GM19324 (cell line): ENCODE results near the gene KHDC4.
"Not testable (repeated sequence)": the region's sequence is repeated elsewhere in the genome, so short reads cannot be mapped to it uniquely, and the experiment has no call there.

Source experiments
- ATAC-seq: cut with Tn5 transposase; IDR thresholded peaks from one replicate; pipeline ENCODE4 v1.9.1; 2021; ENCODE audit warnings: mild to moderate bottlenecking, moderate library complexity; ENCODE audit not compliant: unreplicated experiment, low FRiP score

Gene KHDC4

GRCh38 chr1:155942578-155943141 lies 8.4 kb upstream of the KHDC4 start:
- ATAC-seq, result no peak

GRCh38 chr1:155941845-155942531 lies 7.8 kb upstream of the KHDC4 start:
- no peak for ATAC-seq

DNA sequence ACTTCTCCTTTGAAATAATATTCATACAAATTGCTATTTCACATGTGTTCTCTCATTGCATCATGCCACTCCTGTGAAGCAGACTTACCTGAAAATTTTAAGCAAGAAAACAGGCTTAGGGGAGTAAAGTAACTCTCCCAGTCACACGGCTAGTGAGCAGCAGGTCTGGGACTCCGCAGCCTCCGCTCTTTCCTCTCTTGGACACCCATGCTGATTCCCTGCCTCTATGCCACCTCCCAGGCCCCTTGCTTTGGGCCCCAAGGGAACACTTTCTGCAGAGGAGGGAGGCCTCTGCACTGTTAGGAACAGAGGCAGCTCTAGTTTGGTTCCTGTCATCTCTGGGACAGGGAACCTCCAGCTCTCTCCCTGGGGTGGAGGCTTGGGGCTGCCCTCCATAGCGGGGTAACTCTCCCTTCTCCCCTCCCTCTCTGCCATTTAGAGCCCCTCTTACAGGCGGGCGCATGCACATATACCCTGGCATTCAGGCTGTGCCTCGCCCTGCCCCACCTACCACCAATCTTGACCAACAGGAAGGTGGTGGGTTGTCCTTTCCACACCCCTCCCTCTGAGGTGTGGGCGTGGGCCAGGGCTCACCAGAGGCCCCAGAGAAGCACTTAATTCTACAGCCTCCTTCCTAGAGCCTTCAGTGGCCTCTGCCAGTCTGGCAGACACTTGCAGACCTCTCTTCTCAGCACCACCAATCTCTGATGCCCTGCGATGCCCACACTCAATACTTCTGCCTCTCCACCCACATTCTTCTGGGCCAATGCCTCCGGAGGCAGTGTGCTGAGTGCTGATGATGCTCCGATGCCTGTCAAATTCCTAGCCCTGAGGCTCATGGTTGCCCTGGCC lies 7.0 kb upstream of the KHDC4 start, which contains the start of gene RXFP4:
Gene RXFP4 (plus strand): TSS at position 646 of the 852 bp plus-strand sequence. CDS start 72 bp downstream, at position 718.
- no peak for ATAC-seq

GRCh38 chr1:155940482-155940992 lies 6.3 kb upstream of the KHDC4 start:
- no peak for ATAC-seq

DNA sequence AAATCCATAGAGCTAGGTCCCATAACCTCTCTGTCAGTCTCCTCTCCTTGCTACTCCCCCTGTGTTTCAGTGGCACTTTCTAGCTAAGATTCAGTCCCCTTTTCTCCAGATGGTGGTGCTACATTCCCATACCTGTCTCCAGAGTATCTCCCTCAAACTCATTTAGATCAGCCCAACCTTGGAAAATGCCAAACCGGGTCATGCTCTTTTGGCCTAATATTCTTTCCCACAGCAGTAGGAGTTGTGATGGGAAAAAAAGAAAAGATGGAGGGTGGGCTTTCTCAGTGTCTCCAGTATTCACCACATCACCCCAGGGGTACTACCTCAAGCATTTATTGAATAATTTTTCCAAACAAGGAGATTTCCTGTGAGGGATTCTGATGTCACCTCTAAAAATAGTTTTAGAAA lies 4.0 kb upstream of the KHDC4 start:
- ATAC-seq, result no peak

DNA sequence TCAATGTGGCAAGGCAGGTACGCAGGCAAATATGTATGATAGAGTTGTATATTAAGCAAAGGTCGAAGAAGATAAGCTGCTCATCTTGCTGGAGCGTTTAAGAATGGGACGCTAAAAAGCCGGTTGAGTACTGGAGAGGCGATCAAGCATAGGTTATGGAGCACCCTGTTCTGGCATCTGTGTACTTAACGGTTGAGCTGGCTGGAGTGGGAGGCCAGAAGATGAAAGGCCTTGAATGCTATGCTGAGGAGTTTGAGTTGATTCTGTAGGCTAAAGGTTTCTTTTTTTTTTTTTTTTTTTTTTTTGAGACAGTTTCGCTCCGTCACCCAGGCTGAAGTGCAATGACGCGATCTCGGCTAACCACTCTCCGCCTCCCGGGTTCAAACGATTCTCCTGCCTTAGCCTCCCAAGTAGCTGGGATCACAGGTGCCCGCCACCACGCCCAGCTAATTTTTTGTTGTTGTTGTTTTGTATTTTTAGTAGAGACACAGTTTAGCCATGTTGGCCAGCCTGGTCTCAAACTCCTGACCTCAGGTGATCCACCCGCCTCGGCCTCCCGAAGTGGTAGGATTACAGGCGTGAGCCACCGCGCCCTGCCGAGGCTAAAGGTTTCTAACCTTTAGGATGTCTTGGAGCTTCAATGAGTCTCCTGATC lies 850 bp upstream of the KHDC4 start:
- ATAC-seq, result no peak

GRCh38 chr1:155933591-155934096 lies 569 bp downstream of the KHDC4 start:
- ATAC-seq, result no peak

DNA sequence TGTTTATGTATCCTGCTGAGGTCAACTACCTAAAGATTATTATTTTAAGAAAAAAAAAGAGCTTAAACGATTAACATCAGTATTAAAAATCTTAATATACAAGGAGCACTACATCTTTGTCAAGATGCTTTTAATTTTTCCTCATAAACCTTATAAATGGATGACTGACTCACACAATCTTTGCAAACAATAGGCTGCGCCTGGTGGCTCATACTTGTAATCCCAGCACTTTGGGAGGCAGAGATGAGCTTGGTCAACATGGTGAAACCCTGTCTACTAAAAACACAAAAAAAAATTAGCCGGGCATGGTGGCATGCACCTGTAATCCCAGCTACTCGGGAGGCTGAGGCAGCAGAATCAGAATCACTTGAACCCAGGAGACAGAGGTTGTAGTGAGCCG lies 1.7 kb downstream of the KHDC4 start:
- no peak for ATAC-seq

DNA sequence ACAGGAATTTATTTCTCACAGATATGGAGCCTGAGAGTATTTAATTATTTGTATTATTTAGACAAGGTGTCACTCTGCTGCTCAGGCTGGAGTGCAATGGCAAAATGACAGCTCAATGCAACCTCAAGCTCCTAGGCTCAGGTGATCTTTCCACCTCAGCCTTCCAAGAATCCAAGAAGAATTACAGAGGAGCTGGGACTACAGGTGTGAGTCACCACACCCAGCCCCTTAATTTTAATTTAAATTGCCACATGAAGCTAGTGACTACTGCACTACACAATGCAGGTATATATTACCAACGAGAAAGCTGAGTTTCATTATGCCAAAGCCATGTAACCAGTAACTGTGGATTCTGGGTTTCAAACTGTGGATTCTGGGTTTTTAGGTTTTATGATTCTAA lies 2.1 kb downstream of the KHDC4 start:
- no peak for ATAC-seq

DNA sequence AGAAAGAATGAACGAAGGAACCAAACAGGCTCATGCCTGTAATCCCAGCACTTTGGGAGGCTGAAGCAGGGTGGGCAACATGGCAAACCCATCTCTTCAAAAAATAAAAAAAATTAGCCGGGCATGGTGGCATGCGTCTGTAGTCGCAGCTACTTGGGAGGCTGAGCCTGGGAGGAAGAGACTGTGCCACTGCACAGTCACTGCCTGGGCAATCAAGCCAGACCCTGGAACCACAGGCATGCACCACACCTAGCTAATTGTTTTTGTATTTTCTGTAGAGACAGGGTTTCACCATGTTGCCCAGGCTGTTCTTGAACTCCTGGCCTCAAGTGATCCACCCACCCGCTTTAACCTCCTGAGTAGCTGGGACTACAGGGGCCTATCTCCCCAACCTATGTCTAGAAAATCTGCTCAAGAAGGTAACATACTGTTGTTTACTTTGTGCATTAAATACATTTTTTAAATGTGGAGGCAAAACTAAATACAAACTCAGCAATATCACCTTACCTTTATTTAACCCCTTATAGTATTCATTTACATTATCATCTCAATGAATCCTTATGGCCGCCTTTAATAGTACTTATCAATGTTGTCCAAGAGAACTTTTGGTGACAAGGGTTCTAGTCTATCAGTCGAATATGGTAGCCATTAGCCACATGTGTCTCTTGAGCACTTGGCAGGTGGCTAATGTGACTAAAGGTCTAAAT lies 2.7 kb downstream of the KHDC4 start:
- ATAC-seq, result no peak

GRCh38 chr1:155930725-155931124 lies 3.5 kb downstream of the KHDC4 start:
- ATAC-seq, result not testable (repeated sequence)

DNA sequence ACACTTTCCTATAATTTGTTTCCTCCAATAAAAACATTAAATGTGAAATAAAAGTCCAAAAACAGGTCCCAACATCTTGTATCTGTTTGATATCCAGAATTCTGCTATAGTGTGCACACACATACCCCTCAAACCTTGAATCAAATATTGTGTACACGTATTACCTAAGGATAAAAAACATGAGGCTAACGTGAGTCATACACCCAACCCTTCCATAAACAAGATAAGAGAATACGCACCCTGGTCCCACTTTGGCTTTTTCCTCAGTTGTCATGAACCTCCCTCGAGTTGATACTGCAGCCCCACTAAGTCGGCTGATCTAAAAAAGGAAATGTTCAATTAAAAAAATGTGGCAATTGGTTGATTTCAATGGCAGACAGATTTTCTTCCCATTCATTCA lies 5.2 kb downstream of the KHDC4 start:
- ATAC-seq, result no peak

DNA sequence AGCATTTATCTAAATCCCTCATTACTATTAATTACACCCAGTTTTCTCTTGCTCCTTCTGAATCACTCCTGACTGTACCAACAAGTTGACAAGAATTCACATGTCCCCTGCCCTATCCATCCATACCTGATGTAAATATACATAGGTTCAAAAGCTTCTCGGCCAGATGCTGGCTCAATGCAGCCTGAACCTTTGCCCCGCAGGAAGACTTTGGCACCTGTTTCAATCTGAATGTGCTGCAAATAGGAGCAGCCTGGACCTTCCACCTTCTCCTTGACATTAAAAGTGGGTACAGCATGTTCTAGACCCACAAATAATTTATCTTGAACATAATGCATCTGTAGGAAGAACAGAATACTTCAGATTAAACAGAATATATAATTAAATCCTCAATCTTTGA lies 8.7 kb downstream of the KHDC4 start:
- no peak for ATAC-seq

- no peak for ATAC-seq
These were observed 13.5 kb downstream of the KHDC4 start for GRCh38 chr1:155920717-155921116.

GRCh38 chr1:155919801-155920200 lies 14.4 kb downstream of the KHDC4 start:
- no peak for ATAC-seq

DNA sequence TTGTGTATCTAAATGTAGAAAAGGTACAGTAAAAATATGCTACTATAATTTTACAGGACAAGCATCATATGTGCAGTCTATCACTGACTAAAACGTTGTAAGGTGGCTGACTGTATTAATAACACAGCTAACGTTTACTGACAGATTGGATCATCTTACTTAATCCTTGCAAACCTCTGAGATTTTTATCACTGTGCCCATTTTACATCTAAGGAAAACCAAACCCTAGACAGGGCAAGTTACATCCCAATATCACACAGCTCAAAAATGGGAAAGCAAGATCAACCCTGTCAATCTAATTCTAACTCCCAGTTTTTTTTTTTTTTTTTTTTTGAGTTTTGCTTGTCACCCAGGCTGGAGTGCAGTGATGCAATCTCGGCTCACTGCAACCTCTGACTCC lies 15.6 kb downstream of the KHDC4 start:
- ATAC-seq, result no peak

DNA sequence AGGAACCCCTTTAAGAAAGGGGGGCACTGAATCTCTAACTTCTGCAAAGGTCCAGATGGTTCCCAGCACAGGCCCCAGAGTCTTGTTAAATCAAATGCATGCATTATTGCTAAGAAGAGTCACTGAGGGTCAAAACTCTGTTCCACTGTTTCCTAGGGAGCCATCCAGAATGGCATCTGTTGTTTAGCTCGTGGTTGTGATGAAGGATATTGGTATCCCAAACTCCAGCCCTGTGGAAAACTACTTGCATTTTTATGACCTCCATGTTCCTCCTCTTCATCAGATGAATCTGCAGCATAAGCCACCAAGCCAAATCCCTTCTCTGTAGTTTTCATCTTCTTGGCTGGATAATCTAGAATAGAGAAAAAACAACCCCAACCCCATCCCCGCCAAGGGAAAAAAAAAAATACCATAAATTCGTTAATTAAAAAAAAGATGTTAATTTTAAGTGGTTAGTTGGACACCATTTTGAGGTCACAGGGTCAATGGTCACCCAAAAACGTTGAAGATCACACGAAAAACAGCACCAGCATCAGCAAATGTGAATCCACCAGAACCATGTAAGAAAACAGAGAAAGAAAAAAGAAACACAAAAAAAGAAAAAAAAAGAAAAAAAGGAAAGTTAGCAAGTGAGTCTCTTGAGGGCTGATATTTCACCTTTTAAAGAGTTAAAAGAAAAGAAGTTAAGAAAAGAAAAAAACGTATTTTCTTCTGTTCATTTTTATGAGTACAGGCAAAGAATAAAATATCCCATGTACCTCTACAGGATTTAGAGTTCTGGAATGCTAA lies 20.1 kb downstream of the KHDC4 start:
- no peak for ATAC-seq

GRCh38 chr1:155912056-155912536 lies 22.1 kb downstream of the KHDC4 start:
- ATAC-seq, result no peak
